ENCODE measurements around the gene PAWR. TPM values are rescaled to one million over a fixed set of nuclear protein-coding genes. Genes with fewer than 3 reads are reported as not detected.

Gene PAWR
- total RNA-seq, 2 donors from 2014 or later = 78.9 to 104 TPM

GRCh38 chr12:79668113-79668512 lies 22.7 kb downstream of the PAWR start:
- no peak overlapping the region for H3K4me3 ChIP-seq
- H3K36me3 ChIP-seq = no peaks in the 10 kb centered on the region
- TF ChIP-seq CTCF (IDR thresholded peaks at IDR 0.05) = no peak
- ATAC-seq (ENCODE audit: insufficient number of reproducible peaks, low FRiP score, low read depth) (no peak), DNase-seq (ENCODE audit: low spot score) (no peak)
- H3K9me3 ChIP-seq = no peaks in the 10 kb centered on the region
- H3K4me1 ChIP-seq (ENCODE audit: control insufficient read depth in 1 of 2, low read depth in 2 of 2) = peaks cover 12 to 38% of the 10 kb centered on the region in 2 donors
- no peaks in the 10 kb centered on the region for H3K27me3 ChIP-seq (replicated peaks; ENCODE audit: insufficient read depth)
- no peak overlapping the region for H3K27ac ChIP-seq

- no peak for DNase-seq (ENCODE audit: low spot score)
- H3K4me1 ChIP-seq (ENCODE audit: control insufficient read depth in 1 of 2, low read depth in 2 of 2) = peaks cover 15 to 39% of the 10 kb centered on the region in 2 donors
- no peak for TF ChIP-seq CTCF (IDR thresholded peaks at IDR 0.05)
- H3K27ac ChIP-seq = no peak overlapping the region
- ATAC-seq (ENCODE audit: insufficient number of reproducible peaks, low FRiP score, low read depth) = no peak
- H3K9me3 ChIP-seq = no peaks in the 10 kb centered on the region
- no peaks in the 10 kb centered on the region for H3K36me3 ChIP-seq
- H3K27me3 ChIP-seq (replicated peaks; ENCODE audit: insufficient read depth) = no peaks in the 10 kb centered on the region
- H3K4me3 ChIP-seq = no peak overlapping the region
These were observed 25.4 kb downstream of the PAWR start for GRCh38 chr12:79665212-79665887.

- H3K4me1 ChIP-seq (ENCODE audit: control insufficient read depth in 1 of 2, low read depth in 2 of 2) = peaks cover 14 to 39% of the 10 kb centered on the region in 2 donors
- H3K36me3 ChIP-seq = no peaks in the 10 kb centered on the region
- H3K27ac ChIP-seq = no peak overlapping the region
- no peaks in the 10 kb centered on the region for H3K27me3 ChIP-seq (replicated peaks; ENCODE audit: insufficient read depth)
- no peak overlapping the region for H3K4me3 ChIP-seq
- no peaks in the 10 kb centered on the region for H3K9me3 ChIP-seq
- no peak for DNase-seq (ENCODE audit: low spot score)
- ATAC-seq (ENCODE audit: insufficient number of reproducible peaks, low FRiP score, low read depth) = no peak
- no peak for TF ChIP-seq CTCF (IDR thresholded peaks at IDR 0.05)
These were observed 26.2 kb downstream of the PAWR start for GRCh38 chr12:79664518-79664917.

GRCh38 chr12:79662046-79662811 lies 28.5 kb downstream of the PAWR start:
- DNase-seq (ENCODE audit: low spot score) = no peak
- no peak for ATAC-seq (ENCODE audit: insufficient number of reproducible peaks, low FRiP score, low read depth)

More at GRCh38 chr12:79662046-79662811, 28.5 kb downstream of the PAWR start:
- Histone ChIP-seq H3K27ac (no peak overlapping the region), H3K4me1 (ENCODE audit: control insufficient read depth in 1 of 2, low read depth in 2 of 2) (peaks cover 14 to 47% of the 10 kb centered on the region in 2 donors), H3K9me3 (no peaks in the 10 kb centered on the region), H3K36me3 (no peaks in the 10 kb centered on the region), H3K27me3 (replicated peaks; ENCODE audit: insufficient read depth) (no peaks in the 10 kb centered on the region), H3K4me3 (no peak overlapping the region)
- TF ChIP-seq CTCF (IDR thresholded peaks at IDR 0.05) = no peak
